NOMO-1 treated with dmso at 0.1 percent for 144 hours (cell line): ENCODE data around the gene MRPL12.
A peak's percentile ranks its signal among the peaks of the same experiment; 100 is the strongest.

Experiments
- DNase-seq: peaks from one replicate; lab custom pipeline; 2025; ENCODE audit not compliant: unreplicated experiment; lab: John Stamatoyannopoulos, UW

MRPL12 gene

DNA sequence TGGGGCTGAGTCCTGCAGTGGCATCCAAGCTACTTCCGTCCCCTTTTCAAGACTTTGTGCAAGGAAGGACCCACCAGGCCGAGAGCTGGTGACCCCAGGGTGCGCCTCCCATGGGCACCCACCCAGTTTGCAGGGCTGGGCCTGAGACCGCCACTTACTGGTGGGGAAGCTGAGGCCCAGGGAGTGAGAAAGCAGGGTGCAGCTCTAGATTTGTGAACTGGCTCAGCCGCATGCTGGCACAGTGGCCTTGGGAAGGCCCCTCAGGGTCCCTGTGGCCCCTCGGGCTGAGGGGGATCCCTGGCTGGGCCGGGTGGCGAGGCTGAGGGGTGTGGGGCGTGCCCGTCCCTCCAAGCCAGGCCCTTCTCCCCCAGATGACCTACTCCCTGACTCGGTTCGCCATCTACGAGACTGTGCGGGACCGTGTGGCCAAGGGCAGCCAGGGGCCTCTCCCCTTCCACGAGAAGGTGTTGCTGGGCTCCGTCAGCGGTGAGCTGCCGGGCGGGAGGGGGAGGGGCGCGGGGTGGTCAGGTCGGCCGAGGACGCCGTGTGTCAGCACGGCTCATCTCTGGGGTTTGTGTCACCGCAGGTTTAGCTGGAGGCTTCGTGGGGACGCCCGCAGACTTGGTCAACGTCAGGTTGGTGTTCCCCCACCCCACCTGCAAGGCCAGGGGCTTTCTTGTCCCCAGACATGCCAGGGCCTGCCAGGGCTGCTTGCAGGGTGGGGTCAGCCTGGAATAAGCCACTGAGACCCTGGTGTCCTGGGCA lies 12.1 kb downstream of the MRPL12 start:
- DNase-seq: no peak

DNA sequence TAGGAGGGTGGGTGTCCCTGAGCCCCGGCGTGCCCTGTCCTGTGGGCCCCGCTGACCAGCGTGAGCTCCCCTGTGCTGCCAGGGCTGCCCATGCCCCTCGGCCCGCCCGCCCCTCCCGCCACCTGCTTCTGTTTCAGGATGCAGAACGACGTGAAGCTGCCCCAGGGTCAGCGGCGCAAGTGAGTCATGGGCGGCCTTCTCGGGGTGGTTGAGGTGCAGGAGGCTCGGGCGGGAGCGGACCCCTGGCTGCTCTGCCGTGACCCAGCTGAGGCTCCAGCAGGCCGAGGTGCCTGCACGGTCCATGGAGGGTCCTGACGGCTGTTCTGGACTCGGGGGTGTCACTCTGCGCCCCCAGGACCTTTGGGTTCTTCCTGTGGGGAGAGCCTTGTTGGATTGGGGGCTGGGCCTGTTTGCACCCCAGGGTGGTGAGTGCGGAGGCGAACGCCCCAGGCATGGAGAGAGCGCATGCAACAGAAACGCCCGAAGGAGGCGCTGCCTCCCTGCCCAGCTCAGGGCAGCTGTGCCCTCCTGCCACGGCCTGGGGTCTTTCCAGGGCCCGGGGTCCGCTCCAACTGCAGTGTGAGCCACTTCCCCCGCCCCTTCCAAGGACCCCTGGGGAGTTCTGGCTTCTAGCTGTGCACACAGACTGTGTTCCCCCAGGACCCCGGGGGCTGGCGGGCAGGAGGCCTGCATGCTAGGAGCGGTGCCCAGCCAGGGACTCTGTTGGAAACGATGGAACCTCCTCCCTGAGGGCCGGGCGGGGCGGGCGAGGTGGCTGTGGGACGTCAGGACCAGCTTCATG lies 12.9 kb downstream of the MRPL12 start:
- DNase-seq: no peak

DNA sequence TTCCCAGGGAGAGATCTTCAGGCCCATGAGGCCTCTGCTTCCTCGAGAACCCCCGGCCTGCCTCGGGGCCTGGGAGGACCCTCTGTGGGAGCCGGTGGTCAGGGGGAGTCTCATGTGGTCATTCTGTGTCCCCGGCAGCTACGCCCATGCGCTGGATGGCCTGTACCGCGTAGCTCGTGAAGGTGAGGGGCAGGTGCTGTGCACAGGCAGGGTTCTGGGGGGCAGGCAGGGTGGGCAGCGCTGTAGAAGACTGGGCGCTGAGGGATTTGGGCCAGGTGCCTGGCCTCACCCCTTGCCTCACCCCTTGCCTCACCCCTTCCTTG lies 13.5 kb downstream of the MRPL12 start:
- no peak for DNase-seq

DNA sequence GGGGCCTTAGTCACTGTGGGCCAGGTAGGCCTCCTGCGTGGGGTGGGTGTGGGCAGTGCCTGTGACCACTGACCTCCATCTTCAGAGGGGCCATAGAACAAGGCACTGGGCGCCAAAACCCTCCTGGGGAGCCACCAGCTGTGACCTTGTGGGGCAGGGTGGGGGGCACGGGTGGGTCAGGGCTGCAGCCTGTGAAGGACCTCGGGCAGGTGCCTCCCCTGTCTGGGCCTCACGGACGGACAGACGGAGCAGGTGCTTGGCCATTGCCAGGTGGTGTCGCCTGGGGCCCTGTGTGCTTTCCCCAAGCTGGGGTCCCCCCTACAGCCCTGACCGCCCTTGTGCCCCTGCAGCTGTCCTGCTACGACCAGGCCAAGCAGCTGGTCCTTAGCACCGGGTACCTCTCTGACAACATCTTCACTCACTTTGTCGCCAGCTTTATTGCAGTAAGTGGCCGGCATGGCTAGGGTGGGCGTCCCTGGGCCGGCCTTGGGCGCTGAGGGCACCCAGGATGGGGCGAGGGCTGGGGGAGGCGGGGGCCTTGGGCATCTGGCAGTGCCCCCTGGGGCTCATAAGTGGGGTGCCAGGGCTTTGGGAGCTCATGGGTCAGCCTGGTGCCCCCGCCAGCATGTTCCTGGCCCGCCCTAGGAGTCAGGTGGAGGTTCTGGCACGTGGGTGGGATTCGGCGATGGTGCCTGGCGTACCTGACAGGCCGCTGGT lies 14.0 kb downstream of the MRPL12 start:
- no peak for DNase-seq

DNA sequence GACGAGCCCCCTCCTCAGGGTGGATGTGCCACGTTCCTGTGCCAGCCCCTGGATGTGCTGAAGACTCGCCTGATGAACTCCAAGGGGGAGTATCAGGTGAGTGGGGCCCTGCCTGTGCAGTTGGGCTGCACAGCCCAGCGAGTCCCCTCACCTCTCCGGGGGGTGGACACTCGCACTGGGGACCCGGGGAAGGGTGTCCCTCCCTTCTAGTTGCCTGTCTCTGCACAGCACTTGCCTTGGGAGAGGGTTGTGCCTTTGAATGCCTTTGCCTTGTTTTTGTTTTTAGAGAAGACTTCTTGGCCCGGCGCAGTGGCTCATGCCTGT lies 14.6 kb downstream of the MRPL12 start:
- DNase-seq: no peak

DNA sequence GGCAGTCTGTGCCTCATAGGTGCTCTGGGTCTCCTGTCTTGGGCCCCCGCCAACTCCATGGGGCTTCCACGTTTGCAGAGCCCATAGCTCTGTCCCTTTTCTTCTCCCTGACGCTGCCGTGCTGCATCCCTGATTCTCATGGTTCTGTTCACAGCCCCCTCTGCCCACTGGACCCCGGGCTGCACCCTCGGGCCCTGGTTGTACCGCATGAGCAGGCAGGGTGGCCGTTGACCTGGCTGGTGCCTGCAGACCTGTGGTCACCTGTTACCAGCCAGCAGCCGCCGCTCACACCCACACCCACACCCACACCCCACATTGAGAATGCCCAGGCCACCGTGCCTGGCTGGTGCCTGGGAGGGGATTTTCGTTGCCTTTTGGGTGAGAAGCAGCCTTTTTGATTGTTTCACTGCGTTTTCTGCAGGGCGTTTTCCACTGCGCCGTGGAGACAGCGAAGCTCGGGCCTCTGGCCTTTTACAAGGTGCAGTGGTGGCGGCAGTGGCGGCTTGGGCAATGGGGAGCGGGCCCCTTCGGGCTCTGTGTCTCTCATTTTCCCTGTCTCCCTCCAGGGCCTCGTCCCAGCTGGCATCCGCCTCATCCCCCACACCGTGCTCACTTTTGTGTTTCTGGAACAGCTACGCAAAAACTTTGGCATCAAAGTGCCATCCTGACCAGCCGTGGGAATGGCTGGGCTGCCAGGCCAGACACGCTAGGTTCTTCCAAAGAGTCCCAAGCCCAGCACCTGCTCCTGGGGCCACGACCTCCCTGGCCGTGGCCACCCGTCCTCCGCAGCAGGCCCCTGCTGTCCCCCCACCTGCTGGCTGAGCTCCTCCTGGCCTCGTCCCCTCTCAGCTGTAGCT lies 16.5 kb downstream of the MRPL12 start:
- no peak for DNase-seq

DNA sequence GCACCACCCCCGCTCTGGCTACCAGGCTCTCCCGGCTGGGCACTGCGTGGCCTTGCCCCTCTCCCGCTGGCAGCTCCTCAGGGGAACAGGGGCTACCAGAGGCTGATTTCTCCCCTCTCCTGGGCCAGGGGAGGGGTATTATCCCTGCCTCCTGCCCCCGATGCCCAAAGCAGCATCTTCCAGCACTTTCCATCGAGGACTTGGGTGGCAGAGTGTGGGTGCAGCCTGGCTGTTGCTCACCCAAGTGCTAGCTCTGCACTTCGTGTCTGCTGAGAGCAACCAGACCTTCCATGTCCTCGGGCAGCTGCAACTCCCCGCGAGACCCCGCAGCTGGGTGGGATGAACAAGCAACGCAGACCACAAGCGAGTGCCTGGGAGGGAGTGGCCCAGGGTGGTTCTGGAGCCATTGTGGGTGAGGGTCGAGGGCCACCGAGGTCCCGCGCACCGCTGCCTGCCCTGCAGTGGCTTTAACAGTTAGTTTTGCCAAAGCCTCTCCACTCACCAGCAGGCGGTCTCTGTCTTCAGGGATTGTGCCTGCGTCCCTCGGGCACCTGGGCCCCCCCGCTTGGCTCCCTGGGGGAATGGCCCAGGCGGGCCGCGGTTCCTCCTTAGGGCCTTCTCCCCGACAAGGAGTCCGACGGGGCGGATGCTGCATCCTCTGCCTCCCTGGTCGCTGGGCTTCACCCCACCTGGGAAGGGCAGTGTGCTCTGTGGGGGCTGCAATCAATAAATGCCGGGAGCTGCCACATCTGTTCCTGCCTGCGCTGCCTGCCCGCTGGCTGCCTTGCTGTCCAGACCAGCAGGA lies 17.3 kb downstream of the MRPL12 start:
- no peak for DNase-seq

DNA sequence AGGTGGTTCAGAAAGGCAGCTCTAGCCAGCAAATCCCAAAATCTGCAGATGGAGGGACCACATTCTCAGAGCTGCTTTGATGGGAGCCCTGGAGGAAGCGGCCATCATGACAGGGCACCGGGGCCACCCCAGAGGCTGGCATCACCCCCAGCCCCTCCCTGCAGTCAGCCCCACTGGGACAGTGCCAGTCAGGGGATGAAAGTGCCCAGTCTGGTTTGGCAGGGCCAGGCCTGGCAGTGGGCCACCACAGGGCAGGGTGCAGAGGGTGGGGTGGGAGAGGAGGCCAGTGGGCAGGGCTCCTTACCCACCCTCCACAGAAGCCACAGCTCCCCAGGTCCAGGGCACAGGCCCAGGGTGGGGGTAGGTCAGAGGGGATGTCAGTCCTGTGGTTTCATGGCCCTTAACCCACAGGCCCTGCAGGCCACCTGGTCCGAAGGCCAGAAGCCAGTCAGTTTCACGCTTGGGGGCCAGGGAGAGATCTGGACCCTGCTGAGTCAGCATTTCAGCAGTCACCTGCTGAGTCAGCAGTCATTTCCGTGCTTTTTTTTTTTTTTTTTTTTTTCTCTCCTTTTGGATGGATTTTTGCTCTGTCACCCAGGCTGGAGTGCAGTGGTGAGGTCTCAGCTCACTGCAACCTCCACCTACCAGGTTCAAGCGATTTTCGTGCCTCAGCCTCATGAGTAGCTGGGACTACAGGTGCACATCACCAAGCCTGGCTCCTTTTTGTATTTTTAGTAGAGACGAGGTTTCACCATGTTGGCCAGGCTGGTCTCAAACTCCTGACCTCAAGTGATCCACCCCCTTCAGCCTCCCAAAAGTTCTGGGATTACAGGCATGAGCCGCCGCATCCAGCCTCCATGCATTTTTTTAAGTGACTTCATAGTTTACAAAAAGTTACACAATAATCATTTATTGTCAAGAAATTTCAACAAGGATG lies 19.3 kb downstream of the MRPL12 start:
- no peak for DNase-seq

DNA sequence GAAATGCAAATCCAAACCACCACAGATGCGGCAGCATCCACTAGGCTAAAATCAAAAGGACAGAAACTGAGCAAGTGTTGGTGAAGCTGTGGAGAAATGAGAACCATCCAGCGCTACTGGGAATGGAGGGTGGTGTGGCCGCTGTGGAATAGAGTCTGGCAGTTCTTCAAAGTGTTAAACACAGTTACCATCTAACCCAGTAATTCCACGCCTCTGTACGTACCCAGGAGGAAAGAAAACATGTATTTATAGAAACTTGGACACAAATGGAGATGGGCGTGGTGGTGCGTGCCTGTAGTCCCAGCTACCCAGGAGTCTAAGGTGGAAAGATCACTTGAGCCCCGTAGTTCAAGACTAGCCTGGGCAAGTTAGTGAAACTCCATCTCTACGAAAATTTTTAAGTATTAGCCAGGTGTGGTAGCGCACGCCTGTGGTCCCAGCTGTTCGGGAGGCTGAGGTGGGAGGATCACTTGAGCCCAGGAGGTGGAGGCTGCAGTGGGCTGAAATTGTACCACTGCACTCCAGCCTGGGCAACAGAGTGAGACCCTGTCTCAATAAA lies 20.6 kb downstream of the MRPL12 start:
- no peak for DNase-seq

DNA sequence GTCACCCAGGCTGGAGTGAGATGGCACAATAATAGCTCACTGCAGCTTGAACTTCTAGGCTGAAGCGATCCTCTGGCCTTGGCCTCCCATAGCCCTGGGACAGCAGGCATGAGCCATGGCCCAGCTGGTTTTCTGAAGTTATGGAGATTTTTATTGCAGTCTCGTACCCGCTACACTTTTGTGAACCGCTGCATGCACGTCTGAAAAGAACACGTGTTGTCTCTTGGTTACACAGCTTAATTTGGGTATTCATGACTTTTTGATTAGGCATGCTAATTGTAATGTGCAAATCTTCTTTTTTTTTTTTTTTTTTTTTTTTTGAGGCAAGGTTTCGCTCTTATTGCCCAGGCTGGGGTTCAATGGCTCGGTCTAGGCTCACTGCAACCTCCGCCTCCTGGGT lies 22.3 kb downstream of the MRPL12 start:
- no peak for DNase-seq

DNA sequence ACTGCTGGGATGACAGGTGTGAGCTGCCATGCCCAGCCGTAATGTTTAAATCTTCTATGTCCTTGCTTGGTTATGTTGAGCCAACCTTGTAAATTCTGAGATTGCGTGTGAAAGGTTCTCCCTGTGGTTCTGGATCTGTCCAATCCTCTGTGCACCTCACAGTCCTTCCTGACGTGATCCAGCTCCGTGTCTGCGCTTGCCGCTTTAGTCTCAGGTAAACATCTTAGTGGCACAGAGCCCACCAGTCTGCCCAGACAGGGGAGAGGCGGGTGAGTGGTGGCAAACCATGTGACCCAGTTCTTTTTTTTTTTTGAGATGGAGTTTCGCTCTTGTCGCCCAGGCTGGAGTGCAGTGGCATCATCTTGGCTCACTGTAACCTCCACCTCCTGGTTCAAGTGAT lies 22.8 kb downstream of the MRPL12 start:
- DNase-seq: no peak

DNA sequence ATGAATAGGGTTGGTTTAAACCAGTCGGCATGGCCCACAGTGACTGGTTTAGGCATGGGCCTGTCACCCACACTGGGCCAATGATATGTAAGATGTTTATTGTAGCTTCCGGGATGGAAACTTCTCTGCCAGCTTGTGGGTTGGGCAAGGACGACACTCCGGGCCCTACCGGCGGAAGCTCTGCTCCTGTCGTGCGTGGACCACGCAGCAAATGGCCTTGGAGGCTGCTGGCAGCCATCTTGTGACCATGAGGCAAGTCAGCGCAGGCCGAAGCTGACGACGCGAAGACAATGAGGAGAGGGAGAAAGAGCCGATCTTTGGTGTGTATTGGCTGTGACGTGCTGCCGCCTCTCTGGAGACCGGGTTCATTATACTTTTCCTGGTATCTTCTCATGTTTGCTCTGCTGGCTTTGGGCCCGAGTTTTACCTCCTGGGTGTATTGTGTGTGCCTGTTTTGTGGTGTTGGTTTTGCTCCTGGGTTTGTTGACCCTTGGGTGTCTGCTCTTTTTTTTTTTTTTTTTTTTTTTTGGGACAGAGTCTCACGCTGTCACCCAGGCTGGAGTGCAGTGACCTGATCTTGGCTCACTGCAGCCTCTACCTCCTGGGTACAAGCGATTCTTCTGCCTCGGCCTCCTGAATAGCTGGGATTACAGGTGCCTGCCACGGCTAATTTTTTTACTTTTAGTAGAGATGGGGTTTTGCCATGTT lies 24.3 kb downstream of the MRPL12 start:
- DNase-seq: no peak

DNA sequence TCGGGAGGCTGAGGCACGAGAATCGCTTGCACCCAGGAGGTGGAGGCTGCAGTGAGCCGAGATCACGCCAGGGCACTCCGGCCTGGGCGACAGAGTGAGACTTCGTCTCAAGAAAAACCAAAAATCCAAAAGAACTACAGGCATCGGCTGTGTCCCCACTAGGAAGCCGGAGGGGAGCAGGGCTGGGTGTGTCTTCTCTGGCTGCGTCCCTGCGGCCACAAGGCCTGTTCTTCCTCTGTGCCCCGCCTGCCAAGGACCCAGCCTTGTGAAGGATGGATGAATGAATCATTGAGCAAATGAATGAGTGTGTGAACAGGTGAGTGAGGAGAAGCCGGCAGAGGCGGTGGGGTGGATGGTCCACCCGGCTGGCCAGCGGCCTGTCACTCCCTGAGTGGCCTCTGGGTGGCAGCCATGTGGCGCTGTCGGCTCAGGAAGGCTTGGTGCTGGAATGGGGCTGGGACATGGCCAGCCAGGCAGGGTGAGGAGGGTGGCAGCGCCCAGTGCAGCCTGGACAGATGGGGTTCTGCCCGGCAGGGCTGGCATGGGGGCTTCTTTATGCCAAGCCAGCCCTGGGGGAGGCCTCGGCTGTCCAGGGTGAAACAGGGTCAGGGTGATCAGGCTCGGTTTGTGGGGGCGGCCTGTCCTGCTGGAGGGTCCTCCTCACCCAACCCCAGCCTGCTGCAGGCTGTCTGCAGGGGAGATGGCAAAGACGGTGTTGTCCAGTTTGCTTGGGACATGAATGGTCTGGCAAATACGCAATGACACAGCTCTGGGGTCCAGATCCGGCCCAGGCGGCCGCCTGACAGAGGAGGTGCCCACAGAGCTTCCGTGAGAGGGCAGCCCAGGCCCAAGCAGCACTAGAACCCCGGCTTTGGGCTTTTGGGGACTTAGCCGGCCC lies 30.6 kb downstream of the MRPL12 start:
- DNase-seq: peak; percentile 73

DNA sequence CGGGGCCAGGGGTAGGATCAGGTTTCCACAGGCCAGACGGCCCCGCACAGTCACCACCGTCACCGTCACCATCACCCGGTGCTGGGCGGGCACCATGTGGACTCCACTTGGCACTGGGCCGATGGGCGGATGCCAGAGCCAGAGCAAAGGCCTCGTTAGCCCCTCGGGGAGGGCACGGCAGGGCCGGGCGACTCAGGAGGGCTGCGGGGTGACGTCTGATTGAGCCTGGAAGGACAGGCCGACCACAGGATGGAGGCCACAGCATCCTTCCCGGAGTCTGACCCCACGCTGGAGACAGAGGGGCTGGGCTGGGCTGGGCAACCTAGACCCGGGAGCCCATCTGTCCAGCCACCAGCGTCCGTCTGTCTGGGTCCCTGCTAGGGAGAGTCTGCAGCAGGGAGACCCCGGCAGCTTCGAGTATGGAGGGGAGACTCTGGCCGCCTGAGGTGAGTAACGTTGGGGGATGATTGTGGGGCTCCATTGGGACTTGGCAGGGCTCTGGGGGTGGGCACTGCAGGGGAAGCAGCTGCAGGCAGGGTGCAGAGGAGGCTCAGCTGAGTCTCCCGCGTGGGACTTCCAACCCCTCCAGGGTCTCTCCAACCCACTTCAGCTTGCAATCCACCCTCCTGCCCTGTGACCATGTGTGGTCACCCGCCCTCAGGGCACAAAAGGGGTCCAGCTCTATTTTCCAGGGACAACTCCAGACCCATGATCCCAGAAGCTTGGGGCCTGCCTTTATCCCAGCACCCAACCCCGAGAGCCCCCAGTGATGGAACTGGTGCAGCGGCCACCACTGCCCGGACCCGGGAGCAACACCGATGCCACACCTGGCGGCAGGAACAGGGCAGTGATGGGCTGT lies 31.5 kb downstream of the MRPL12 start:
- DNase-seq: no peak

DNA sequence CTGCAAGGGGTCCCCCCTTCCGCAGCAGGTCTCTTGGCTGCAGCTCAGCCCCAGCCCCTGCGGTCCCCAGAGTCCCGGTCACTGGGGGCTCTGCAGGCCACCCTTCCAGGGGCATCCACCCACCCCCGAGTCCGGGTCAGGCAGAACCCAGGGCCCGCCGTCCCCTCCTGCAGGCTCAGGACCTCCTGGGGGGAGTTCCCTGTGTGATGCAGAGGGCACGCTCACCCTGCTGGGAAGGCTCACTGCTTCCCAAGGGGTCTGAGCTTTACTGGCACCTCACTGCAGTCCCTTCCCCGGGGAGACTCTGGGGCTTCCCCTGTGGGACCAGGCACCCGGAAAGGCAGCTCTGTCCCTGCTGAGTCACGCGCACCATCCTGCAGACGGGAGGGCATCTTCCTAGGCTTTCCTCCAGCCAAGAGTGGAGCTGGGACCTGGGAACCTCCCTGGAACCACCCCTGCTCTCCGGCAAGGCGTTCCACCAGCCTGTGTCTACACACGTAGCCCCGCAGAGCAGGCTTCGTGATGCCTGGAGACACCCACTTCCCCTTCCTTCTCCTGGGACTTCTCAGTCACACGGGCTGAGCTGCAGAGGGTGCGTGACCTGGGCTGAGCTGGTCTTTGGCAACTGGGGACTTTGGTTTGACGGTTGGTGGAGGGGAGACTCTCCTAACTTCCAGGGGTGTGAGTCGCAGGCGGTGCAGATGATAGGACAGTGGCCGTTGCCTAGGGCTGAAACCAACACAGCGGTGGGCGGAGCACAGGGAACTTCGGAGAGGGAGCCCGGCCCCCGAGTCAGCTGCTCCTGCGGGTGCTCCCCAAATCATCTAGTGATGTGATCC lies 32.3 kb downstream of the MRPL12 start:
- DNase-seq: peak; percentile 98
